WERI-Rb-1 (cell line): ENCODE results near the gene NR2E3.

Source experiments
- DNase-seq: peaks from one replicate; pipeline ENCODE4 v3.0.0-alpha.2; 2020
- H3K27ac ChIP-seq: fragments of 250-450 bp; sonication (Bioruptor Pico); 2 replicates; pipeline ENCODE4 v1.5.1; 2020; ENCODE audit warnings: mild to moderate bottlenecking, moderate library complexity
- H3K27me3 ChIP-seq: fragments of 250-450 bp; sonication (Bioruptor Pico); 2 replicates; pipeline ENCODE4 v1.5.1; 2021; ENCODE audit warnings: mild to moderate bottlenecking, low read depth, moderate library complexity; ENCODE audit not compliant: insufficient read depth, severe bottlenecking
- H3K36me3 ChIP-seq: fragments of 250-450 bp; sonication (Bioruptor Pico); 2 replicates; pipeline ENCODE4 v1.5.1; 2020; ENCODE audit warnings: mild to moderate bottlenecking, moderate library complexity
- H3K4me3 ChIP-seq: 2 replicates; pipeline ENCODE4 v1.5.1; 2011; ENCODE audit warnings: low read depth, mild to moderate bottlenecking, control low read depth, low read length
- H3K9me3 ChIP-seq: fragments of 250-450 bp; sonication (Bioruptor Pico); 2 replicates; pipeline ENCODE4 v1.5.1; 2021; ENCODE audit warnings: mild to moderate bottlenecking, moderate library complexity; ENCODE audit not compliant: severe bottlenecking
- CTCF ChIP-seq: IDR thresholded peaks from 2 replicates; pipeline ENCODE4 v1.5.1; 2011; ENCODE audit warnings: low read depth, mild to moderate bottlenecking, control low read depth, inconsistent platforms, low read length

The NR2E3 gene

GRCh38 chr15:71821547-71822129 is 11.3 kb downstream of the NR2E3 start:
- Histone ChIP-seq H3K36me3 (peaks cover 5% of the 10 kb centered on the region; the same call in 1 of the 2 replicates), H3K9me3 (peaks cover 18% of the 10 kb centered on the region), H3K27me3 (no peaks in the 10 kb centered on the region), H3K4me3 (no peak overlapping the region), H3K27ac (no peak overlapping the region)
- no peak for TF ChIP-seq CTCF
- no peak for DNase-seq

DNA sequence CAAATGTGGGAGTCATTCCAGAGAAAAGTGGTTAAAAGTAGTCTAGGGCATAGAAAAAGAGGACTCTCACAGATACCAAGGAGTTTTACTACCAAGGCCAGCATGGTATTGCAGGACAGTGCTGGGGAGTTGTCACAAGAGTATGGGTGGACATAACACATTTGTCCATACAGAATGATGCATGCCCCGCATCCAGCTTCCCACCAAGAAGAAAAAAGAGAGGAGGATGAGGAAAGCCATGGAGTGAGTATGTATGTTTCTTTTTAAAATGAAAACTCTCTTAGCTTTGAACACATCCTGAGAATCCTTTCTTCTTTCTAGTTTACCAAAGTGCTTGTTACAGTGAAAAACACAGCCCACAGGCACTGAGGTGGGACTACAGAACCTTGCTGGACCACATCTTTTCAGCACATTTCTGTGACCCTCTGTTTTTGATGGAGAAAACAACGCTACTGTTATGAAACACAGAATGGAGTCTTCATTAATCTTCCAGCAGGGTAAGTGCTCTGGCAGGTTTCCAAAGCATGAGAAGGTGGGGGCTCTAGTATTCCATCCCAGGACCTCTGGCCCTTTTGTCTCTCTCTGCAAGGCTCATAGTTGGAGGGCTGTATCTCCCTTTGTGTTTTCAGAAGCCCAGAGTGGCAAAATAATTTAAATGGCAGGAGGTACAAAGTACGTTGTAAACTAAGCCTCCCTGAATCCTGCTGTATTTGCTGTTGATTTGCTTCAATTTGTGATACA is 12.7 kb downstream of the NR2E3 start:
- TF ChIP-seq CTCF = no peak
- H3K9me3 ChIP-seq = peaks cover 18% of the 10 kb centered on the region

GRCh38 chr15:71823801-71824200 is 13.4 kb downstream of the NR2E3 start:
- DNase-seq = no peak
- Histone ChIP-seq H3K4me3 (no peak overlapping the region), H3K27me3 (no peaks in the 10 kb centered on the region), H3K9me3 (peaks cover 18% of the 10 kb centered on the region), H3K36me3 (peaks cover 15% of the 10 kb centered on the region), H3K27ac (no peak overlapping the region)
- no peak for TF ChIP-seq CTCF

More for the DNA sequence above, 12.7 kb downstream of the NR2E3 start:
- no peak for DNase-seq
- Histone ChIP-seq H3K27me3 (no peaks in the 10 kb centered on the region), H3K4me3 (no peak overlapping the region), H3K27ac (no peak overlapping the region), H3K36me3 (peaks cover 15% of the 10 kb centered on the region)

DNA sequence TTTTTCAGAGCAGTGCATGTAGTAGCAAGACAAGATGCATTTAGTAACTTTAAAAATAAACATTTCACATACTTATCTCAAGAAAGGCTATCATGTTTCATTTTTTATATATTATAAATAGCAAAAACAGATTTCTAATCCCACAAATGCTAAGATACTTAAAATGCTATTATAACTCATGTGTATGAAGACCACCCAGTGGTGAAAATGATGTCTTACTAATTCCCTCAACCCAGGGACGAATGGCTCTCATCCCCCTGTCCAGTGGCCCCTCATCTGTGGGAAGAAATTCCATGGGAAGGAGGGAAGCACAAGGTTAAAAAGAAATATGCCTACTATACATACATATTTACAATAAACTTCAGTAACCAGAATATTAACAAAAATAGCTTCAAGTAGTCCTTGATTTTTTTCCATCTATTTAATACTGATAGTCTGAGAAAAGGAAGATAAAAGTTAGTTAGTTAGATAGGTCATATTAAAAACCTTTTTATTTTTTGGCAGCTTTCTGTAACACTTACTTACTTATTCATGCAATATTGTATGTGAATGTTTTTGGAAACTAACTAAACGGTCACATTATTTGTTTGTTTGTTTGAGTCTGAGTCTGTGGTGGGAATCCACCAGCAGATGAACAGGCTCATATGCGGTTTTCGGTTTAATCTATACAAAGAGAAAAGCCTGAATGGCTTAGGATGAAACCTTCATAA is 14.8 kb downstream of the NR2E3 start:
- TF ChIP-seq CTCF = no peak
- DNase-seq = no peak
- Histone ChIP-seq H3K9me3 (peaks cover 18% of the 10 kb centered on the region), H3K27ac (no peak overlapping the region), H3K4me3 (no peak overlapping the region), H3K27me3 (no peaks in the 10 kb centered on the region), H3K36me3 (peaks cover 21% of the 10 kb centered on the region)

GRCh38 chr15:71826196-71826595 is 15.8 kb downstream of the NR2E3 start:
- TF ChIP-seq CTCF = no peak
- Histone ChIP-seq H3K27me3 (no peaks in the 10 kb centered on the region), H3K9me3 (peaks cover 12% of the 10 kb centered on the region), H3K36me3 (peaks cover 21% of the 10 kb centered on the region), H3K27ac (no peak overlapping the region), H3K4me3 (no peak overlapping the region)
- no peak for DNase-seq
